HL-60 (cell line): ENCODE data around the gene FPGS.

Experiments used
- GABPA ChIP-seq: IDR thresholded peaks from 2 replicates; pipeline ENCODE4 v1.6.1; 2012; ENCODE audit warnings: low read depth
- POLR2AphosphoS5 ChIP-seq: IDR thresholded peaks from 2 replicates; pipeline ENCODE4 v1.6.1; 2012; ENCODE audit warnings: low read depth
- REST ChIP-seq: IDR thresholded peaks from 2 replicates; pipeline ENCODE4 v1.6.1; 2012; ENCODE audit warnings: low read depth; ENCODE audit not compliant: insufficient replicate concordance
- TF ChIP-seq, protein P1 (sequence below): IDR thresholded peaks from one replicate; pipeline ENCODE4 v1.5.1; 2011; ENCODE audit warnings: low read length, control low read depth, inconsistent platforms; ENCODE audit not compliant: insufficient read depth

DNA sequence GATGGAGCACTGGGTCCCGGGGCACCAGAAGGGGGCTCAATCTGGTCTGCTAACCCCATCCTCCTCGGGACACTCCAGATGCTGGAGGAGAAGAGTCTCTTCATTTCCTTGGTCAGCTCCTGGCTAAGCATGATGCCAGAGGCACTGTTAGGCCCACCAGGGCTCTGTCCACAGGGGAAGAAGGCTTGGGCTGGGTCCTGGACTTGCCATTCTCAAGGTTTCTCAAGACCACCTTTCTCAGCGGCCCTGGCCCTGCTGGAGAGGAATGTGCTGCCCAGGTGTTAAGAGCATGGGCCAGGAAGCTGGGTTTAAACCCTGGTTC lies 32.1 kb upstream of the FPGS start:
- TF ChIP-seq GABPA (no peak), REST (no peak), POLR2AphosphoS5 (no peak)
- TF ChIP-seq, protein P1, sequence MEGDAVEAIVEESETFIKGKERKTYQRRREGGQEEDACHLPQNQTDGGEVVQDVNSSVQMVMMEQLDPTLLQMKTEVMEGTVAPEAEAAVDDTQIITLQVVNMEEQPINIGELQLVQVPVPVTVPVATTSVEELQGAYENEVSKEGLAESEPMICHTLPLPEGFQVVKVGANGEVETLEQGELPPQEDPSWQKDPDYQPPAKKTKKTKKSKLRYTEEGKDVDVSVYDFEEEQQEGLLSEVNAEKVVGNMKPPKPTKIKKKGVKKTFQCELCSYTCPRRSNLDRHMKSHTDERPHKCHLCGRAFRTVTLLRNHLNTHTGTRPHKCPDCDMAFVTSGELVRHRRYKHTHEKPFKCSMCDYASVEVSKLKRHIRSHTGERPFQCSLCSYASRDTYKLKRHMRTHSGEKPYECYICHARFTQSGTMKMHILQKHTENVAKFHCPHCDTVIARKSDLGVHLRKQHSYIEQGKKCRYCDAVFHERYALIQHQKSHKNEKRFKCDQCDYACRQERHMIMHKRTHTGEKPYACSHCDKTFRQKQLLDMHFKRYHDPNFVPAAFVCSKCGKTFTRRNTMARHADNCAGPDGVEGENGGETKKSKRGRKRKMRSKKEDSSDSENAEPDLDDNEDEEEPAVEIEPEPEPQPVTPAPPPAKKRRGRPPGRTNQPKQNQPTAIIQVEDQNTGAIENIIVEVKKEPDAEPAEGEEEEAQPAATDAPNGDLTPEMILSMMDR: no peak
